ENCODE results near the gene DCUN1D4.

The DCUN1D4 gene

DNA sequence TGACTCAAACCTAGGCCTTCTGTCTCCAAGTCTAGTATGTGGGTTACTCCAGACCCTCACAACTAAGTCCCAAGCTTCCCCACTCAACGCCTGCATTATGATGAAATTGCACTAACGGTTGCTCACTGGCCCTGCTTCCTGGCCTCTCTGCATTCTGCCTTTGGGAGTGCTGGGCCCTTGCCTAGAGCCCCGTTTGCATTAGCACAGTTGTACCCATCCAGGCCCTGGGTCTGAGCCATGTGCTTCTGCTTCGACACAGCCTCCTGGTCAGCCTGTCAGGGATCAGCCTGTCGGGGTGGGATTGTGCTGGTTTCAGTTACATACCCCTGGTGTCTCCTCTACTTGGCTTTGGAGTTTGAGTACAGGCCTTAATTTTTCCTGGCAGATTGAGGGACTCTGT, 58.4 kb downstream of the DCUN1D4 start:
- Histone ChIP-seq H3K36me3 (replicated peaks) (peaks cover 9% of the 10 kb centered on the region), H3K27me3 (replicated peaks) (no peaks in the 10 kb centered on the region), H3K27ac (no peak overlapping the region), H3K4me3 (ENCODE audit: low read depth, low read length) (no peak overlapping the region)
- TF ChIP-seq, protein P1, sequence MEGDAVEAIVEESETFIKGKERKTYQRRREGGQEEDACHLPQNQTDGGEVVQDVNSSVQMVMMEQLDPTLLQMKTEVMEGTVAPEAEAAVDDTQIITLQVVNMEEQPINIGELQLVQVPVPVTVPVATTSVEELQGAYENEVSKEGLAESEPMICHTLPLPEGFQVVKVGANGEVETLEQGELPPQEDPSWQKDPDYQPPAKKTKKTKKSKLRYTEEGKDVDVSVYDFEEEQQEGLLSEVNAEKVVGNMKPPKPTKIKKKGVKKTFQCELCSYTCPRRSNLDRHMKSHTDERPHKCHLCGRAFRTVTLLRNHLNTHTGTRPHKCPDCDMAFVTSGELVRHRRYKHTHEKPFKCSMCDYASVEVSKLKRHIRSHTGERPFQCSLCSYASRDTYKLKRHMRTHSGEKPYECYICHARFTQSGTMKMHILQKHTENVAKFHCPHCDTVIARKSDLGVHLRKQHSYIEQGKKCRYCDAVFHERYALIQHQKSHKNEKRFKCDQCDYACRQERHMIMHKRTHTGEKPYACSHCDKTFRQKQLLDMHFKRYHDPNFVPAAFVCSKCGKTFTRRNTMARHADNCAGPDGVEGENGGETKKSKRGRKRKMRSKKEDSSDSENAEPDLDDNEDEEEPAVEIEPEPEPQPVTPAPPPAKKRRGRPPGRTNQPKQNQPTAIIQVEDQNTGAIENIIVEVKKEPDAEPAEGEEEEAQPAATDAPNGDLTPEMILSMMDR (IDR thresholded peaks at IDR 0.05; ENCODE audit: low read depth, low read length, missing control alignments) = no peak
- in situ Hi-C loops (cut with HindIII; ENCODE audit: low pct_ligation_motif_present, low sequenced_read_pairs) = no loop called here
- no peak for DNase-seq

DNA sequence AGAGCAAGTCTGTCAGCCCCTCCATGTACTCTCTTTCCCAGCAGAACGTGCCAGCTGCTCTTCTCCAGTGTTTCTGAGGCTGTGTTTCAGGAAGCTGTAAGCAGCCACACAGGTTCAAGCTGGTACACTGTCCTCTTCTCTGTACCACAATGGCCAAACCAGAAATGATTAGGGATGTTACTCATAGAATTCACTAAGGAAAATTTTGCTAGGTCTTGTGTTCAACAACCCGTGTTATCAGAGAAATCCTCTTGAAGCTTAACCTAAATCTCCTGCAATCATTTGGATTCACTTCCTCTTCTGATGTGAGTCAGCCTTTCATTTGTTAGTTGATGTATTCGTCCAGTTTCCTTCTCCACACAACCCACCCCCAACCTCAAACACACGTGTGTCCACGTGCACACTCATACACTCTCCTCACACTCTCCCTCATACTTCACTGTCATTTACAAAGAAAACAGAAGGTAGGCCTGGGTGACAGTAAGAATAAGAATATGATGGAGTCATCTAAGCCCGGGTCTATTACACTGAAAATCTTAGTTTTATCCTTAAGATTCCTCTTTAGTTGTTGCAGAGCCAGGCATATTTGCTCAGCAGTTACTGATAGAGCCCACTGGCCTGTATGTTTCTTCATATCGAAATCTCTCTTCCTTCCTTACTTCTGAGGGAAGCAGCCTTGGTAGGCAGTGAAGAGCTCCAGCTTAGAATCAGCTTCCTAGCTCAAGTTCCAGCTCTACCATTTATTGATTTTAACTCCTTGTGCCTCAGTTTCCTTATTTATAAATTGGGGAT, 63.4 kb downstream of the DCUN1D4 start:
- H3K27me3 ChIP-seq (replicated peaks) = no peaks in the 10 kb centered on the region
- TF ChIP-seq, protein P1 (IDR thresholded peaks at IDR 0.05; ENCODE audit: low read depth, low read length, missing control alignments) = no peak
- H3K4me3 ChIP-seq (ENCODE audit: low read depth, low read length) = no peak overlapping the region
- in situ Hi-C loops (cut with HindIII; ENCODE audit: low pct_ligation_motif_present, low sequenced_read_pairs) = no loop called here
- H3K36me3 ChIP-seq (replicated peaks) = peaks cover 23% of the 10 kb centered on the region
- H3K27ac ChIP-seq = no peak overlapping the region
- DNase-seq = no peak

DNA sequence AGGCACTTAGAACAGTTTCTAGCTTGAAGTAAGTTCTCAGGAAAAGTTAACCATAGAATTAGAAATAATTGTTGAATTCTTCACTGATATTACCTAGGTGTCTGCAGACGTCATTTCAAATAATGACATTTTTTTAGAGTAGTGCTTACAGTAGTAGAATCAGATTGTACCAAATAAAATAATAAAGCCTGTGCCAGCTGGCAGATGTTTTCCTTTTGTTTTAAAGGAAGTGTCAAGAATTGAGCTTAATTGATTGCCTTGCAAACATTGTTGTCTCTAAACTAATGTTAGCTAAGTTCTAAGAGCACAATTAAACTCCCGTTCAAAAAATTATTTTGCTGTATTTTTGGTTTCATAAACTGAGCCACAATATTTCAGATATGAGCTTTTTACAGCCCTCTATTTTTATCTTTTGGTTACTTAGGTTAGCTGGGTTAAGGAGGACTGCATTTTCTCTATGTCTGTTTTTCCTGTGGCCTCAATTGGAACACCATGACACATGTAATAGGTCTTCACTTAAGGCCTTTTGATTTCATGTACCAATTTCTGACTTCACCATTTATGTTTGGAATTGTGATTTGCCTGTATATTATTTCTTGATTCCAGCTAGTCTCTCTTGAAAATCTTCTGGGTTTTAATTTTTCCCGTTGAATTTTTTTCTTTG, 64.2 kb downstream of the DCUN1D4 start:
- no peak overlapping the region for H3K4me3 ChIP-seq (ENCODE audit: low read depth, low read length)
- H3K36me3 ChIP-seq (replicated peaks) = peaks cover 23% of the 10 kb centered on the region
- no peak overlapping the region for H3K27ac ChIP-seq
- in situ Hi-C loops (cut with HindIII; ENCODE audit: low pct_ligation_motif_present, low sequenced_read_pairs) = no loop called here
- TF ChIP-seq, protein P1 (IDR thresholded peaks at IDR 0.05; ENCODE audit: low read depth, low read length, missing control alignments) = no peak
- H3K27me3 ChIP-seq (replicated peaks) = no peaks in the 10 kb centered on the region
- no peak for DNase-seq

DNA sequence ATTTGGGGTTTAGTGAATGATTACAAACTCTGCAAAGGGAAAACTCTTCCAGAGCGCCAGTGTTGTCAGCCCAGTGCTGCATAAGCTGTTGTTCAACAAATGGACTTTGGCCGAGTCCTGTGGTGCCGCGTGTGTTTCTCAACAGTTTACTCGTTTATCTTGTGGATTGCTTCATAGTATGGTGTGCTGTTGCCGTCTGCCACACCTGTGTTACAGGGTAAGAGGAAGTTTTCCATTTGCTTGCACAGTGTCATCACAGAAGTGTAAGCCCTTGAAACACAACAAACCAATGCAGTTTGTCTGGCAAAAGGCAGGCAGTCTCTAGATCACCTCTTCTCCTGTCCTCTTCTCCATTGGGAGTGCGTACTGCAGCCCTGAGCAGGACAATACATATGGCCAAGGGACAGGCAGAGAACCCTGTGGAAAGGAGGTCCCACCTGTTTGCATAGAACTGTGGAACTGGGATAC, 66.3 kb downstream of the DCUN1D4 start:
- no peaks in the 10 kb centered on the region for H3K27me3 ChIP-seq (replicated peaks)
- in situ Hi-C loops (cut with HindIII; ENCODE audit: low pct_ligation_motif_present, low sequenced_read_pairs) = no loop called here
- no peak overlapping the region for H3K27ac ChIP-seq
- H3K4me3 ChIP-seq (ENCODE audit: low read depth, low read length) = no peak overlapping the region
- TF ChIP-seq, protein P1 (IDR thresholded peaks at IDR 0.05; ENCODE audit: low read depth, low read length, missing control alignments) = no peak
- H3K36me3 ChIP-seq (replicated peaks) = peaks cover 34% of the 10 kb centered on the region
- no peak for DNase-seq

DNA sequence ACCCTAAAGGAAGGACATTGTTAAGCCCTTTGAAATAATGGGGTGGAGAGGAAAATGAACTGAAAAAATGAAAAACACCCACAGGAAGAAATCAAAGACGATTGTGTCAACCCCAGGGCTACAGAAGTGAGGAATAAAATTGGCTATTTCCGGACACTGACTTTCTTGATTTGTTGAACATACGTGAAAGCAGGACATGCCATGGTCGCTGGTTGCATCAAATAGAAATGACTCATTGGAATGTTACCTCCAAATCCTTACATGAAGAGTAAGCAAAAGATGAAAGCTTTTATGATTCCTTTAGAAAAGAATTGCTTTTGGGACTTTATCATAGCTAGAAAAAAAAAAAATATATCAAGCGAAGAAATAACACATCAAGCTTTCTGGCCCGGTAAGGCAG, 75.3 kb downstream of the DCUN1D4 start:
- no peak for DNase-seq

More for the DNA sequence above, 75.3 kb downstream of the DCUN1D4 start:
- Histone ChIP-seq H3K36me3 (replicated peaks) (peaks cover 10% of the 10 kb centered on the region), H3K27ac (no peak overlapping the region), H3K4me3 (ENCODE audit: low read depth, low read length) (no peak overlapping the region), H3K27me3 (replicated peaks) (no peaks in the 10 kb centered on the region)
- in situ Hi-C loops (cut with HindIII; ENCODE audit: low pct_ligation_motif_present, low sequenced_read_pairs) = no loop called here
- TF ChIP-seq, protein P1 (IDR thresholded peaks at IDR 0.05; ENCODE audit: low read depth, low read length, missing control alignments) = no peak

Measured in brain microvascular endothelial cell (primary cell).